22Rv1 (cell line): ENCODE measurements around the gene CDK2AP2.
"Not testable (repeated sequence)": the region's sequence is repeated elsewhere in the genome, so short reads cannot be mapped to it uniquely, and the experiment has no call there.

Experiments
- H3K27ac ChIP-seq: fragments of 450-650 bp; 2 replicates; pipeline ENCODE4 v1.5.1; 2017
- CTCF ChIP-seq: fragments of 450-650 bp; IDR thresholded peaks from 2 replicates; pipeline ENCODE4 v1.5.1; 2017; ENCODE audit warnings: mild to moderate bottlenecking
- ZFX ChIP-seq: fragments of 450-650 bp; IDR thresholded peaks from 2 replicates; pipeline ENCODE4 v1.6.1; 2017; ENCODE audit warnings: antibody characterized with exemption, borderline replicate concordance

Gene CDK2AP2, protein sequence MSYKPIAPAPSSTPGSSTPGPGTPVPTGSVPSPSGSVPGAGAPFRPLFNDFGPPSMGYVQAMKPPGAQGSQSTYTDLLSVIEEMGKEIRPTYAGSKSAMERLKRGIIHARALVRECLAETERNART

DNA sequence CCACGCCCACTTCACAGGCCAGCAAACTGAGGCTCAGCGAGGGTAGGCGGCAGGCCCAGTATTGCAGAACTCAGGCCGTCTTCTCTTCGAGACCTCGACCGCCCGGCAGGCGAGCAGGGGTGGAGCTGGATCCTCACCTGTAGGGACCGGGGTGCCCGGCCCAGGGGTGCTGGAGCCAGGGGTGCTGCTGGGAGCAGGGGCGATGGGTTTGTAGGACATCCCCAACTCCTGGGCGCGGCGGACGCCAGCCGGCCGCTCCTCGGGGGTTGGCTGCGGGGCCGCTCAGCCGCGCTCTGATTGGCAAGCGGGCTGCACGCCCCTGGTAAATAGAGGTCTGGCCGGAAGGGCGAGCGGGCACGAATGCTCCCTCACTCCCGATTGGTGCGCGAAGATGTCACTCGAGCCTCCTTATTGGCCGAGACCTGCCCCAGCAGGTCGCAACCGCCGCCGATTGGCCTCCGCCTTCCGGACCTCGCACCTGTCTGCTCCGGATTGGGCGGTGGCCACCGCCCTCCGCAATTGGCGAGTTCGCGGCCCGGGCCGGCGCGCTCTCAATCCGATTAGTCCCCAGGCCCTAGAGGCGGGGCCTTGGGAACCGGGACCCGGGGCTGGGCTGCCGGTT, at the start of gene CDK2AP2:
TSS of gene CDK2AP2 (minus strand) at position 299 of the 622 bp plus-strand sequence. CDS start at position 219, 80 bp downstream.
- peak within 1 kb of the TSS; percentile 96 for H3K27ac ChIP-seq
- TF ChIP-seq ZFX: no peak
- TF ChIP-seq CTCF: no peak

DNA sequence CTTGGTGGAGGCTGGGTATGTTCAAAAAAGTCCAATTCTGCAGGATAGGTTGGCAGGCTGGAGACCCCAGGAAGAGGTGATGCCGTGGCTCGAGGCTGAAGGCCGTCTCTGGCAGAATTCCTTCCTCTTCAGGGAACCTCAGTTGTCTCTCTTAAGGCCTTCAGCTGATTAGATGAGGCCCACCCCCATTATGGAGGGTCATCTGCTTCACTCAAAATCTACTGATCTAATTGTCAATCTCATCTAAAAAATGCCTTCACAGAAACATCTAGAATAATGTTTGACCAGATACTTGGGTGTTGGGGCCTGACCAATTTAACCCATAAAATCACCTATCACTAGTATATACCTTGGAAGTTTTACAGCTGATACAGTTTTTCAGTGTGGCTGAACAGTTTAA, 48.3 kb upstream of the CDK2AP2 start:
- H3K27ac ChIP-seq: no peak overlapping the region
- TF ChIP-seq CTCF: no peak
- no peak for TF ChIP-seq ZFX

DNA sequence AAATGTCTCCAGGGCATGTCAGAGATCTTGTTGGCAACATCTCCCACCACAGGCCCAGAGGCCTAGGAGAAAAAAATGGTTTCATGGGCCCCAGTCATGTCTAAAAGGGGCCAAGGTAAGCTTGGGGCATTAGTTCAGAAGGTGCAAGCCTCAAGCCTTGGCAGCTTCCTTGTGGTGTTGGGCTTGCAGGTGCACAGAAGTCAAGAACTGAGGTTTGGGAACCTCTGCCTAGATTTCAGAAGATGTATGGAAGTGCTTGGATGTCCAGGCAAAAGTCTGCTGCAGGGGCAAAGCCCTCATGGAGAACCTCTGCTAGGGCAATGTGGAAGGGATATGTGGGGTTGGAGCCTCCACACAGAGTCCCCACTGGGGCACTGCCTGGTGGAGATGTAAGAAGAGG, 43.7 kb upstream of the CDK2AP2 start:
- not testable (repeated sequence) for H3K27ac ChIP-seq

DNA sequence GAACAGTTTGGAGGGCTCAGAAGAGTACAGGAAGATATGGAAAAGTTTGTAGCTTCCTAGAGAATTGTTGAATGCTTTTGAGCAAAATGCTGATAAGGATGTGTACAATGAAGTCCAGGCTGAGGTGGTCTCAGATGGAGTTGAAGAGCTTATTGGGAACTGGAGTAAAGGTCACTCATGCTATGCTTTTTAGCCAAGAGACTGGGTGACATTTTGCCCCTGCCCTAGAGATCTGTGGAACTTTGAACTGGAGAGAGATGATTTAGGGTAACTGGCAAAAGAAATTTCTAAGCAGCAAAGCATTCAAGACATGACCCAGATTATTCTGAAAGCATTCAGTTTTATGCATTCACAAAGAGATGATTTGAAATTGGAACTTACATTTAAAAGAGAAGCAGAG, 43.2 kb upstream of the CDK2AP2 start:
- H3K27ac ChIP-seq: no peak overlapping the region
- no peak for TF ChIP-seq ZFX
- no peak for TF ChIP-seq CTCF

DNA sequence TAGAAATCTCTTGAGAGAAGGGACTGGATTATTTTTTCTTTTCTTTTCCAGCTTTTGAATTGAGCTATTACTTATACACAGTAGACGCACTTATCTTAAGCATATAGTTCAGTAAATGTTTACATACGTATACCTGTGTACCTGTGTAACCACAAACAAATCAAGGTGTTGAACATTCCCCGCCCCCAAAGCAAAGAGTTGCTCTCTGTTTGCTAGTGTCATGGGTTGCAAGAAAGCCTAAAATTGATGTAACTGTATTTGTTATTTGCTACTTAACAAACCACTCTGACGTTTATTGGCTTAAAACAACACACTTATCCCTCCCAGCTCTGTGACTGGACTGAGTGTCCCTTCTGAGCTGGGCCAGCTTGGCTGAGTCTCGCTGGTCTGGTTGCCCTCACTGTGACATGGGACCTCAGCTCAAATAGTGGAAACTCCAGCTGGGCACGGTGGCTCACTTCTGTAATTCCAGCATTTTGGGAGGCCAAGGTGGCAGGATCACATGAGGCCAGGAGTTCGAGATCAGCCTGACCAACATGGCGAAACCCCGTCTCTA, 40.7 kb upstream of the CDK2AP2 start:
- TF ChIP-seq CTCF: no peak
- TF ChIP-seq ZFX: no peak

DNA sequence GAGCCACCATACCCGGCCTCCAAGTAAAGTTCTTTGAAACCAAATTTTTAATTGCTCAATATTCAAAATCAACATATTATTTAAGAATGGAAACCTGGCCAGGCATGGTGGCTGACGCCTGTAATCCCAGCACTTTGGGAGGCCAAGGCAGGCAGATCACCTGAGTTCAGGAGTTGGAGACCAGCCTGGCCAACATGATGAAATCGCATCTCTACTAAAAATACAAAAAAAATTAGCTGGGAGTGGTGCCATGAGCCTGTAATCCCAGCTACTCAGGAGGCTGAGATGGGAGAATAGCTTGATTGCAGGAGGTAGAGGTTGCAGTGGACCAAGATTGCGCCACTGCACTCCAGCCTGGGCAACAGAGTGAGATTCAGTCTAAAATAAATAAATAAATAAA, 40.1 kb upstream of the CDK2AP2 start:
- H3K27ac ChIP-seq: peak overlapping the region; percentile 50

More for the DNA sequence above, 40.7 kb upstream of the CDK2AP2 start:
- H3K27ac ChIP-seq: peak overlapping the region; percentile 50

DNA sequence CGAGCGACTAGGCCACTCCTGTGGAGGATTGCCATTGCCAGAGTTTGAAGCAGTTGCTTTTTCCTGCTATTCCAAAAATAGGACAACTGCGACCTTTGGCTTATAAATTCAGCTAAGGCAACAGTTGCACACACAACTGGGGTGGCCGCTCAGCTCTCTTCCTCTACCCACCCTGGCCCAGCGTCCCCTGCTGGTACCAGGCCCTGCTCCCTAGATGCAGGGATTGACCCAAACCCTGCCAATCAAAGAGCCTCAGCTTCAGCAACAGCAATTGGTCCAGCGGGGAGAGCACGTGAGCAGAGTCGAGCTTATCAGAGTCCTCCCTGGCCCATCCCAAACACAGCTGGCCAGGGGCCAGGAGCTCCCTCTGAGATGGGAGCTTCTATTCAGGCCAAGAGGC, 37.3 kb upstream of the CDK2AP2 start:
- H3K27ac ChIP-seq: no peak overlapping the region
- TF ChIP-seq CTCF: no peak
- no peak for TF ChIP-seq ZFX

- H3K27ac ChIP-seq: no peak overlapping the region
These were observed 36.8 kb upstream of the CDK2AP2 start for GRCh38 chr11:67544616-67545242.

More at GRCh38 chr11:67544616-67545242, 36.8 kb upstream of the CDK2AP2 start:
- TF ChIP-seq CTCF (no peak), ZFX (no peak)
